EL (cell line): ENCODE data around the gene TAS1R3.
A peak's percentile ranks its signal among the peaks of the same experiment; 100 is the strongest.

Experiments
- DNase-seq: peaks from one replicate; pipeline ENCODE4 v3.0.0-alpha.2; 2016

The TAS1R3 gene

GRCh38 chr1:1295154-1295923, 35.7 kb upstream of the TAS1R3 start:
- DNase-seq: no peak

- no peak for DNase-seq
Measured at GRCh38 chr1:1296070-1297061, 34.7 kb upstream of the TAS1R3 start.

GRCh38 chr1:1297802-1298424, 33.2 kb upstream of the TAS1R3 start:
- no peak for DNase-seq

- no peak for DNase-seq
Measured at GRCh38 chr1:1298861-1299685, 32.0 kb upstream of the TAS1R3 start.

- DNase-seq: no peak
Measured at GRCh38 chr1:1299686-1300351, 31.3 kb upstream of the TAS1R3 start.

GRCh38 chr1:1300352-1300739, 30.7 kb upstream of the TAS1R3 start:
- no peak for DNase-seq

- DNase-seq: no peak
Measured at GRCh38 chr1:1302006-1302430, 29.1 kb upstream of the TAS1R3 start.

- no peak for DNase-seq
Measured at GRCh38 chr1:1302951-1303509, 28.1 kb upstream of the TAS1R3 start.

- no peak for DNase-seq
Measured at GRCh38 chr1:1303736-1304135, 27.3 kb upstream of the TAS1R3 start.

GRCh38 chr1:1304331-1305299, 26.5 kb upstream of the TAS1R3 start:
- DNase-seq: peak; percentile 92

GRCh38 chr1:1305300-1306069, 25.6 kb upstream of the TAS1R3 start:
- DNase-seq: peak; percentile 86

- peak; percentile 55 for DNase-seq
Measured at GRCh38 chr1:1306070-1306660, 24.9 kb upstream of the TAS1R3 start.

GRCh38 chr1:1306661-1307260, 24.3 kb upstream of the TAS1R3 start:
- DNase-seq: no peak

- DNase-seq: peak; percentile 50
Measured at GRCh38 chr1:1307261-1307922, 23.7 kb upstream of the TAS1R3 start.

- DNase-seq: peak; percentile 92
Measured at GRCh38 chr1:1307923-1308755, 22.9 kb upstream of the TAS1R3 start, which contains the start of the genes ACAP3 and PUSL1. TSS of gene ACAP3 (minus strand) at chr1:1307930. CDS start at chr1:1307815, 115 bp downstream. TSS of gene PUSL1 (plus strand) at chr1:1308597. CDS start at chr1:1308644, 47 bp downstream.

- peak; percentile 24 for DNase-seq
Measured at GRCh38 chr1:1308756-1309250, 22.3 kb upstream of the TAS1R3 start.
